ENCODE measurements around the gene ANKRD33B. TPM values are rescaled to one million over a fixed set of nuclear protein-coding genes. Genes with fewer than 3 reads are reported as not detected.

Gene ANKRD33B
- total and polyA plus RNA-seq, 9 of the 15 experiments (the other 6 are each of a cell fraction or from before 2014, with no cell fraction given): 0.10 to 1.7 (median 0.40) TPM

GRCh38 chr5:10533226-10533625 lies 30.6 kb upstream of the ANKRD33B start:
- Histone ChIP-seq H3K36me3 (ENCODE audit: control insufficient read depth, insufficient read depth, low read length) (no peaks in the 10 kb centered on the region), H3K9ac (ENCODE audit: insufficient read depth in 1 of 2, low read depth in 2 of 2, low read length in 2 of 2) (no peak overlapping the region), H2AFZ (ENCODE audit: low read depth, low read length) (no peak overlapping the region), H3K9me1 (ENCODE audit: control insufficient read depth, insufficient read depth, low read length) (no peaks in the 10 kb centered on the region), H3K4me2 (ENCODE audit: insufficient read depth, low read length) (no peak overlapping the region), H3K27me3 (ENCODE audit: control insufficient read depth in 2 of 2, insufficient read depth in 2 of 2, low read length in 2 of 2) (peaks cover 14 to 53% of the 10 kb centered on the region in 2 experiments; a peak in 4 of 5 replicates), H3K4me3 (no peak overlapping the region), H3K4me1 (replicated peaks in 1 of 2; ENCODE audit: control insufficient read depth in 2 of 2, insufficient read depth in 2 of 2, low read length in 2 of 2) (peaks cover 8 to 15% of the 10 kb centered on the region in 2 experiments), H3K9me3 (replicated peaks; ENCODE audit: control insufficient read depth, insufficient read depth, low read depth, low read length) (no peaks in the 10 kb centered on the region), H3K79me2 (ENCODE audit: control insufficient read depth, insufficient read depth, low read length) (no peaks in the 10 kb centered on the region), H3K27ac (ENCODE audit: extremely low read depth, low read depth, low read length) (no peak overlapping the region), H4K20me1 (replicated peaks; ENCODE audit: control insufficient read depth, insufficient read depth, low read length) (0 out of 2 replicates have a peak, but pooled peaks cover 3% of the 10 kb centered on the region)
- no peak for FAIRE-seq
- intact Hi-C loops (cut with micrococcal nuclease) (no loop called here), in situ Hi-C loops (cut with MboI) (no loop called here)
- DNase-seq (ENCODE audit: extremely low read depth in 1 of 4, low spot score in 3 of 4): peak in 3 of 4 experiments; percentile 30 to 72 (median 72)
- ATAC-seq: peak; percentile 30; the same call in 2 of the 3 replicates
- no TSS peak for BruUV-seq (replicated peaks)
- 12% methylated on average over 7 of the region's 17 CpGs for WGBS (ENCODE audit: insufficient coverage, low coverage, missing lambda C conversion rate)
- ChIA-PET CTCF (ENCODE audit: low intra/inter-chr PET ratio) (no interaction called here), POLR2A (no interaction called here)
- TF ChIP-seq ZNF217 (CRISPR knock-in tag; IDR thresholded peaks at IDR 0.05) (no peak), E2F3 (CRISPR knock-in tag; IDR thresholded peaks at IDR 0.05) (no peak), GATA2 (CRISPR knock-in tag; IDR thresholded peaks at IDR 0.05) (no peak), ZNF695 (CRISPR knock-in tag; IDR thresholded peaks at IDR 0.05) (no peak)
- TF ChIP-seq, protein P1, sequence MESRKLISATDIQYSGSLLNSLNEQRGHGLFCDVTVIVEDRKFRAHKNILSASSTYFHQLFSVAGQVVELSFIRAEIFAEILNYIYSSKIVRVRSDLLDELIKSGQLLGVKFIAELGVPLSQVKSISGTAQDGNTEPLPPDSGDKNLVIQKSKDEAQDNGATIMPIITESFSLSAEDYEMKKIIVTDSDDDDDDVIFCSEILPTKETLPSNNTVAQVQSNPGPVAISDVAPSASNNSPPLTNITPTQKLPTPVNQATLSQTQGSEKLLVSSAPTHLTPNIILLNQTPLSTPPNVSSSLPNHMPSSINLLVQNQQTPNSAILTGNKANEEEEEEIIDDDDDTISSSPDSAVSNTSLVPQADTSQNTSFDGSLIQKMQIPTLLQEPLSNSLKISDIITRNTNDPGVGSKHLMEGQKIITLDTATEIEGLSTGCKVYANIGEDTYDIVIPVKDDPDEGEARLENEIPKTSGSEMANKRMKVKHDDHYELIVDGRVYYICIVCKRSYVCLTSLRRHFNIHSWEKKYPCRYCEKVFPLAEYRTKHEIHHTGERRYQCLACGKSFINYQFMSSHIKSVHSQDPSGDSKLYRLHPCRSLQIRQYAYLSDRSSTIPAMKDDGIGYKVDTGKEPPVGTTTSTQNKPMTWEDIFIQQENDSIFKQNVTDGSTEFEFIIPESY (CRISPR knock-in tag; IDR thresholded peaks at IDR 0.05): no peak
- TF ChIP-seq, protein P2, sequence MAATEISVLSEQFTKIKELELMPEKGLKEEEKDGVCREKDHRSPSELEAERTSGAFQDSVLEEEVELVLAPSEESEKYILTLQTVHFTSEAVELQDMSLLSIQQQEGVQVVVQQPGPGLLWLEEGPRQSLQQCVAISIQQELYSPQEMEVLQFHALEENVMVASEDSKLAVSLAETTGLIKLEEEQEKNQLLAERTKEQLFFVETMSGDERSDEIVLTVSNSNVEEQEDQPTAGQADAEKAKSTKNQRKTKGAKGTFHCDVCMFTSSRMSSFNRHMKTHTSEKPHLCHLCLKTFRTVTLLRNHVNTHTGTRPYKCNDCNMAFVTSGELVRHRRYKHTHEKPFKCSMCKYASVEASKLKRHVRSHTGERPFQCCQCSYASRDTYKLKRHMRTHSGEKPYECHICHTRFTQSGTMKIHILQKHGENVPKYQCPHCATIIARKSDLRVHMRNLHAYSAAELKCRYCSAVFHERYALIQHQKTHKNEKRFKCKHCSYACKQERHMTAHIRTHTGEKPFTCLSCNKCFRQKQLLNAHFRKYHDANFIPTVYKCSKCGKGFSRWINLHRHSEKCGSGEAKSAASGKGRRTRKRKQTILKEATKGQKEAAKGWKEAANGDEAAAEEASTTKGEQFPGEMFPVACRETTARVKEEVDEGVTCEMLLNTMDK (IDR thresholded peaks at IDR 0.05; ENCODE audit: borderline replicate concordance, insufficient read depth, low read depth, low read length, poor library complexity, severe bottlenecking): no peak

Data from K562 (cell line).